GM18909 (cell line): ENCODE results near the gene TBCD.

Experiments
- ATAC-seq: cut with Tn5 transposase; IDR thresholded peaks from one replicate; pipeline ENCODE4 v1.9.1; 2021; ENCODE audit warnings: mild to moderate bottlenecking; ENCODE audit not compliant: unreplicated experiment, poor library complexity

The TBCD gene

GRCh38 chr17:82863941-82864712 is 112.3 kb downstream of the TBCD start:
- peak; percentile 69 for ATAC-seq

DNA sequence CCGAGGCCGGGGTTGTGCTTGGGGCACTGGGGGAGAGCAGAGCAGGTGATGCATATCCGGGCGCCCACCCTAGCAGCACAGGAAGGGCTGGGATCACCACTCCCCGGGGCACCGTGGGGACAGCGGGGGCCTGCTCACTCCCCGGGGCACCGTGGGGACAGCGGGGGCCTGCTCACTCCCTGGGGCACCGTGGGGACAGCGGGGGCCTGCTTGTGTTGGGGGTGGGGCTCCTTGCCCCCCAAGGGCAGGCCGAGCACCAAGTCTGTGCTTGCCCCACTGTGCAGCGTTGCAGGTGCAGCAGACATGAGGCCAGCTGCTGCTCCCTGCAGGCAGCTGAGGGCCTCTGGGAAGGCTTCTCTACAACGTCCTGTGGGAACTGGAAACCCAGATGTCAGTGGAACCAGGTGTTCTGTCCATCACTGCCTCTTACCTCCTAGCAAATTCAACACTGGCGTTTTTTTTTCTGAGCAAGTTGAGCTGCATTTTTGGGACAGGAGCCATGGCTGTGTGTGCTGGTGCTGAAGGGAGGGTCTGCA is 112.9 kb downstream of the TBCD start:
- no peak for ATAC-seq

GRCh38 chr17:82865274-82865673 is 113.4 kb downstream of the TBCD start:
- ATAC-seq = no peak

DNA sequence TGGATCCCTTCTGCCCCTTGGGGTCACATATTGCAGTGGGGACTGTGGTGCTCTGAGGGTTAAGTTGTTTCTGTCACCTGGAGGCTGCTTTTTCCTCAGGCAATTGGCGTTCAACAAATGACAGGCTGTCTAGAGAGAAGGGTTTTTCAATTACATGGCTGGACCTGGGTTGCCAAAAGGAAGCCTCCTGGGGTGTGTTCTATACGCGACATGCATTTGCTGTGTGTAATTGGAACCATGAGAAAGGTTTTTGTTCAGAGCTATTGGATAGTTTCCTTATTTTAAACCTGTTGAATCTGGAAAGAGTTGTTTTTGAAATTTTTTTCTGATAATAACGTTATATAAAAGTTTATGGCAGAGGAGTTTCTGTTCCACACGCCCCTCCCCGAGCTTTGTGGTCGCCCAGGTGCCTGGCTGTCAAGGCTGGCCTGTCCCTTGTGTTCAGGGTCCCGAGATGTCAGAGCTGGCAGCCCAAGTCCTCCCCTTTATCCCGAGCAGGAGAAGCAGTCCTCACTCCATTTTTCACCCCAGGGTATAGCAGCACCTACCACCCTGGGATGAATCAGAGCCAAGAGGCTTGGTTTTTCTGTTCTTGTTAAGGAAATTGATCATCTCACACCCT is 114.0 kb downstream of the TBCD start:
- no peak for ATAC-seq

DNA sequence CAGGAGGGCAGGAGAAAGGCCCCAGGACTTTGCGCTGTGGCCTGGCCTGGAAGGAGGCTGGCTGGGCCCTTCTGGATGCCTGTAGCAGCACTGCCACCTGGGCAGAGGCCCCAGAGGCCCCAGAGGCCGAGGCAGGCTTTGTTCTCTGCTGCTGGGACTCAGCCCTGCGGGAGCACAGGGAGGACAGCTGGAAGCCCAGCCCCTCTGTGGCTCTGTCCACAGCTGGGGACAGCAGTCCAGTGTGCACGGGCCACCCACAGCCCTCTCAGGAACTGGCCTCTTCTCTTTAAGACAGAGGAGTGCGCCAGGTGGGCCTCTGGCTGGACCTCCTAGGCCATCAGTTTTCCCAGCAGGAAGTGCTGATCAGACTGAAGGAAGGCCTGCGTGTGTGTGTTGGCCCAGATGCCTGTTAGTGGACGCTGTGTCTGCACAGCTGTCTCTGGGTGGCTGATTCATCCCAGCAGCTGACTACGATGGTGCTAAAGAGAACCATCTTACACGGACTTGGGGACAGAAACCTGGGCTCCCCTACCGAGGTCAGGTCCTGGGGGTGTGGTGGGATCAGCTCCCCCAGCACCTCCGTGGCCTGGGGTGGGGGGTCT is 114.8 kb downstream of the TBCD start:
- ATAC-seq = no peak

- ATAC-seq = no peak
These were observed 116.0 kb downstream of the TBCD start for GRCh38 chr17:82867763-82868325.

DNA sequence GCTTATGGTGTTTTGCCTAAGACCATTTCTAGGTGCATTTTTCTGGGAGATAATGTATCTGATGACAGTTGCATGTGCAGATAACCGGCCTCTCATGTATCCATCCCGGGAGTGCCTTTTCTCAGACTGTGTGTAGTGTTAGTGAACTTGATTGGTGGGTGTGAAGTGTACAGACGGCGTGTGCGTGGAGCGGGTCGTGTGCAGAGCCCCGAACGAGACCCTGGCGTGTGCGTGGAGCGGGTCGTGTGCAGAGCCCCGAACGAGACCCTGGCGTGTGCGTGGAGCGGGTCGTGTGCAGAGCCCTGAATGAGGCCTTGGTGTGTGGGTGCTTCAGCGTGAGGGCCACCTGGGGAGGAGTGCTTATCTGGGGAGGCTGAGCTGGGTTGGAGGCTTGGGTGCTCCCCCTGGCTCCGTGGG is 116.9 kb downstream of the TBCD start:
- ATAC-seq = no peak

- no peak for ATAC-seq
These were observed 117.7 kb downstream of the TBCD start for GRCh38 chr17:82869536-82869935.

- no peak for ATAC-seq
These were observed 118.2 kb downstream of the TBCD start for GRCh38 chr17:82870091-82870491.

DNA sequence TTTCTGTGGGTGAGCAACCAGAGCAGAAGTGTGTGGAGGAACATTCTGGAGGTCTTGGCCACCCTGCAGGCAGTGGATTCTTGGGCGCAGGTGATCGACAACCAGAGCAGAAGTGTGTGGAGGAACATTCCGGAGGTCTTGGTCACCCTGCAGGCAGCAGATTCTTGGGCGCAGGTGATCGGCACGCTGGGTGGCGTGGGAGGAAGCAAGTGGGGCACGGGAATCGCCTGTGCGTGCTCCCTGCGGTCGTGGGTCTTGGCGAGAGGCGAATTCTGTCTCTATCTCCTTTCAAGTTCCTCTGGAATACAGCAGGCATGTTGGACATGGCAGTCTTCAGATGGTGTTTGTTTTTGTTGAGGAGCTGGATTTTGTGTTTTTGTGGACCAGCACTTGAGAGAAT is 118.7 kb downstream of the TBCD start:
- no peak for ATAC-seq

- ATAC-seq = peak; percentile 70
These were observed 119.4 kb downstream of the TBCD start for GRCh38 chr17:82871056-82871775.

DNA sequence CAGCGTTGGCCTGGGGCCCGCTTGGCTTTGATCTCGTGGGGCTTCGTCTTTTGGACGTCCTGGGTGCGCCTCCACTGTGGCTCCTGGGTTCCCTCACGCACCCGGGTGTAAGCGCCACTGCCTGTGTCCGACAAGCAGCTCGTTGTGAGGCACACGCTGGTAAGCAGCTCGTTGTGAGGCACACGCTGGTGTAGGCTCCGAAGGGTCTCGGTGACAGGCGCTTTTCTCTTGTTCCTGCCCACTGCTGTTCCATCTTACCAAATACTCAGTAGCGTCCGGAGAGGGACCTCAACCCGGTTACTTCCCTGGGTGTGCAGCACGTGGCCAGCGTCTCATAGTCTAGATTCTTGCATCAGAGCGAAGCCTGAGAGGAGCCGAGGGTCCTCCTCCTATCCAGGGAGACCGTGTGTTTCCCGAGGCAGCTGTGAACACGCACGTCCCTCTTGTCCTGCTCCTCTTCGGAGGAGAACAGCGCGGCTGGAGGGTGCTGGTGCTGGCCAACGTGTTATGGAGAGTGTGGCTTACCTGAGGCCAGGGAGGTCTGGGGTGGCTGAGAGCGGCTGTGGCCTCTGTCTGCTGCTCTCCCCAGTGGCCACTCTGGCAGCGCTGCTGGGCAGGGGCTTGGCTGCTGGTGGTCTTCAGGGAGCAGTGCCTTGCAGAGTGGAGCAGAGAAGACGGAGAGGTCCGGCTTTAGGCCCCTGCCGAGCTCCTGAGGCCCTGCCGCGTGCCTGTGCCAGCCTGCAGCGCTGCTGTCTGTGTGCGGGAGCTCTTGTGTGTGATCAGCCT is 120.1 kb downstream of the TBCD start:
- ATAC-seq = no peak

GRCh38 chr17:82872591-82873520 is 121.0 kb downstream of the TBCD start:
- ATAC-seq = no peak

DNA sequence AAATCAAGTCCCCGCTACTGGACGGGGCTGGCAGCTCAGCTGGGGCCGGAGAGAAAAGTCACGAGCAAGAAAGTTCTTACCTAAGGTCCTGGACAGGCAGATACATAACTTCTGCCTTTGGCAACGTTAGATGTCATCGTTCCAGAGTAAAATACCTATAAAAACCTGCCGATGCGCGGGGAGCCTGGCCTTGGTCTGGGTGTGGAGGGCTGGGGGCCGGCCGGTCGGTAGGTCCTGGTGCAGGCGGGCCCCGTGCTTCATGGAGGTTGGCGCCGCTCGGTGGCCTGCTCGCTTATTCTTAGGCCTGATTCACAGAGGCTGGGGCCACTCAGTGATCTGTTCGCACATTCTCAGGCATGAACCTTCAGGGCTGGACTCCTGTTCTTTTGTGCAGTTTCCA is 121.7 kb downstream of the TBCD start:
- no peak for ATAC-seq

DNA sequence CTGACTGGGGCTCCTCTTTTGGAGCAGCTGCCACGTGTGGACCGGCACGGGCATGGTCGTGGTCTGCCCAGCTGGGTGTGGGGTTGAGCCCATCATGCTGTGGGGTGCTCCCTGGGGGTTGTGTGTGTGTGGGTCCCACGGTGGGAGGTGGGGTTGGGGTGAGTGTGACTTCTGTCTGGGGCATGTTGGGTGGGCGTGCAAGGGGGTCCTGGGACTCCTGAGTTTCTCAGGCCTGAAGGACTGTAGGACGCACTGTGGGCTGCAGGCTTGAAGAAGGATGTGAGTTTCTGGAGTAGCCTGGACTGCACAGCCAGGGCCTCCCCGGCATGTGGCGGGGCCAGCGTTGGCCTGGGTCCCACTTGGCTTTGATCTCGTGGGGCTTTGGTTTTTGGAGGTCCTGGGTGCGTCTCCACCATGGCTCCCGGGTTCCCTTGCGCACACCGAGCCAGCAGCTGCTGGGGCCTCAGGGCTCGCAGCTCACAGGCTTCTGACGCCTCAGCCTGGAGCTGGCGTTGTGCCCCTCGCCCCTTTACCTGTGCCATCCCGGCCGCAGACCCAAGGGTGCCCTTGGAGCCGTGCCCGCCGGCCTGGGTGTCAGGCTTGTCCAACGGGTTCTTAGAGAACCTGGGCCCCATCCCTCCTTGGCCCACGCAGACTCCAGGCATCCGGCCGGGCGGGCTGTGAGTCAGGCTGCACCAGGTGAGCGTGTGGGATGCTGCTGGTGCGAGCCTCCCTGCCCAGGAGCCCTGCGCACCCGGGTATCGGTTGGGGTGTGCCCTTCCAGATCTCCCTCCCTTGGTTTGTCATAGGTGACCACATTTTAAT is 122.4 kb downstream of the TBCD start:
- no peak for ATAC-seq

DNA sequence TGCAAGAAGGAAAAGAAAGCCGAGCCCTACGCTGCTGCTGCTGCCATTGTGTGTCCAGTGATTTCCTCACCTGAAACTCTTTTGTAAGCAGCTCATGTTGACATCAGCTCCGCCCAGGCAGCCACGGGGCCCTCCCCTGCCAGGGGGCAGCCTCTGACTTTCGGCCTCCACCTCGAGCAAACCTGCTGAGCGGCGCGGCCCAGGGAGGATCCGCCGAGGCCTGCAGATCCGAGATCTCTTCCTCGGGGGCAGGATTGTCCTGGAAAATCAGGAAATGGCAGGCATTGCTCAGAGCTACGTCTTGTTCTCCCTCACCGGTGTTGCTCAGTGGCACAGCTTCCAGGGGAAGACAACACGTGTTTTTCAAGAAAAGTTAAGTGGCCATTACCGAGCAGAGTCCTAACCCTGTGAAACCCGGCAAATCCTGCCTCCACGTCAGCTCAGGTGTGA is 123.6 kb downstream of the TBCD start:
- no peak for ATAC-seq

GRCh38 chr17:82876149-82876548 is 124.3 kb downstream of the TBCD start:
- no peak for ATAC-seq
